ENCODE results near the gene PRKG1. TPM values are rescaled to one million over a fixed set of nuclear protein-coding genes. Genes with fewer than 3 reads are reported as not detected.

The PRKG1 gene
- total and polyA plus RNA-seq, 2 of the 8 experiments (the other 6 are each of a cell fraction or from before 2014, with no cell fraction given) = 4.2 to 15.2 TPM

DNA sequence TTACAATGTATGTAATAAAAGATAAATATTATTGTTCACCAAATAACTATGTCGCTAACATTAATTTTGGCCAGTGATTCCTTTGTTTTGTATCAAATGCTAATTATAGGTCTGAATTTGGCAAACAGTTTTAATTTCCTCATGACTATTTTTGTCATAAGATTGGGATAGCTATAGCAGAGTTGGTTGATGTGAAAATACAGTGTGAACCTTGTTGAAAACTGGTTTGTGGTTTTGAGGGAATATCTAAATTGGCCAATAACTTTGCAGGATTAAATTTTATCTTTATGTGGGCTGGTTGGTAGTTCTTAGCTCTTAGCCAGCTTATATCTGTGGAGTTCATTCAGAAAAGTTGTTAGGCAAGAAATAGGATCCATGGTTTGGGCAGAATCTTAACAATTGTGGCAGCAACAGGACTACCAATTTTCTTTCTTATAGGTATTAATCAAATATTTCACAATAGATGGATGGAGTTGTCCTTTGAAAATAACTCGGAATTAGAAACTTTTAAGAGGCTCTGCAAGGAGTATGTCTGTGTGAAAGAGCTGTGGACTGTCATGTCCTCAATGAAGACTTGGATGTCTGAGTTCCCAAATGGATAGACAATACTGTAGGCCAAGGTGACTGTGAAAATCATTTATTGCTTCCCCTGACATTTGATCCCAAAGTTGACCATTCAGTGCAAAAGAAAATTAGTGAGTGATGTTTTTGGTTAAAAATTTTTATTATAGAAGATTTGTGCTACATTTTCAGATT lies 73.5 kb downstream of the PRKG1 start (continued):
- no peak for TF ChIP-seq SP4 (IDR thresholded peaks at IDR 0.05; ENCODE audit: low read length)
- no peak for TF ChIP-seq EZH2 (IDR thresholded peaks at IDR 0.05; ENCODE audit: low read depth, low read length, severe bottlenecking)

All from H1 (cell line).